ENCODE results near the gene EEF2K.

DNA sequence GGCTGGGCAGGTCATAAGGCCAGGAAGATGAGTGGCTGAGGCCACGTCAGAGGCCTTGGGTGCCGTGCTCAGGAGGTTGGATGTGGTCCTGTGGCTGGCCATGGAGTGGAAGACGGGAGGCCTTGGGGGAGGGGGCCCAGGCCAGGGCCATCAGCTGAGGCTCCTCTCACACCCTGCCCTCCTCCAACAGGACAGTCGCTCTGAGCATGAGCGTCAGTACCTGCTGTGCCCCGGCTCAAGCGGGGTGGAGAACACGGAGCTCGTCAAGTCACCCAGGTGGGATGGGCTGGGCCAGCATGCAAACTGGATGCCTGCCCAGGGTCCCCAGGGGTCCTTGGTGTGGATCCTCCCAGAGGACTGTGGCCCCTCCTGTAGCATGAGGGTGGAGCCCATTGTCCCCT lies 110.3 kb downstream of the EEF2K start:
- TF ChIP-seq POLR2A (IDR thresholded peaks at IDR 0.05) (no peak), EP300 (IDR thresholded peaks at IDR 0.05) (no peak), POLR2AphosphoS5 (IDR thresholded peaks at IDR 0.05) (no peak)
- TF ChIP-seq, protein P1, sequence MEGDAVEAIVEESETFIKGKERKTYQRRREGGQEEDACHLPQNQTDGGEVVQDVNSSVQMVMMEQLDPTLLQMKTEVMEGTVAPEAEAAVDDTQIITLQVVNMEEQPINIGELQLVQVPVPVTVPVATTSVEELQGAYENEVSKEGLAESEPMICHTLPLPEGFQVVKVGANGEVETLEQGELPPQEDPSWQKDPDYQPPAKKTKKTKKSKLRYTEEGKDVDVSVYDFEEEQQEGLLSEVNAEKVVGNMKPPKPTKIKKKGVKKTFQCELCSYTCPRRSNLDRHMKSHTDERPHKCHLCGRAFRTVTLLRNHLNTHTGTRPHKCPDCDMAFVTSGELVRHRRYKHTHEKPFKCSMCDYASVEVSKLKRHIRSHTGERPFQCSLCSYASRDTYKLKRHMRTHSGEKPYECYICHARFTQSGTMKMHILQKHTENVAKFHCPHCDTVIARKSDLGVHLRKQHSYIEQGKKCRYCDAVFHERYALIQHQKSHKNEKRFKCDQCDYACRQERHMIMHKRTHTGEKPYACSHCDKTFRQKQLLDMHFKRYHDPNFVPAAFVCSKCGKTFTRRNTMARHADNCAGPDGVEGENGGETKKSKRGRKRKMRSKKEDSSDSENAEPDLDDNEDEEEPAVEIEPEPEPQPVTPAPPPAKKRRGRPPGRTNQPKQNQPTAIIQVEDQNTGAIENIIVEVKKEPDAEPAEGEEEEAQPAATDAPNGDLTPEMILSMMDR (IDR thresholded peaks at IDR 0.05), result no peak

All from sigmoid colon (tissue), 4 donors.